ENCODE results near the gene TXNIP. TPM values are rescaled to one million over a fixed set of nuclear protein-coding genes. Genes with fewer than 3 reads are reported as not detected.
A peak's percentile ranks its signal among the peaks of the same experiment; 100 is the strongest.
"Not testable (repeated sequence)": the region's sequence is repeated elsewhere in the genome, so short reads cannot be mapped to it uniquely, and the experiment has no call there.

The TXNIP gene
- total RNA-seq, result 100 to 1,000 TPM; 453 to 455 TPM
- polyA plus RNA-seq (ENCODE audit: insufficient read length in 2 of 2), result 100 to 1,000 TPM; 109 to 142 TPM
- long read RNA-seq, donor 1, transcript TXNIP-204 (8 exons, 2,926 nt), result major isoform, 45 of 55 reads
- long read RNA-seq, donor 1, partial matches to known transcripts, result 7 of 55 reads
- long read RNA-seq, donor 1, other reads (novel, unspliced or antisense), result 0 of 55 reads
- long read RNA-seq, donor 2, transcript TXNIP-204 (8 exons, 2,926 nt), result major isoform, 7 of 9 reads
- long read RNA-seq, donor 2, partial matches to known transcripts, result 0 of 9 reads
- long read RNA-seq, donor 2, other reads (novel, unspliced or antisense), result 0 of 9 reads
- long read RNA-seq, donor 3, transcript TXNIP-204 (8 exons, 2,926 nt), result major isoform, 11 of 37 reads
- long read RNA-seq, donor 3, partial matches to known transcripts, result 24 of 37 reads
- long read RNA-seq, donor 3, other reads (novel, unspliced or antisense), result 0 of 37 reads
- long read RNA-seq, donor 4, transcript TXNIP-202 (2 exons, 509 nt), result minor isoform, 7 of 251 reads
- long read RNA-seq, donor 4, transcript TXNIP-204 (8 exons, 2,926 nt), result major isoform, 135 of 251 reads
- long read RNA-seq, donor 4, partial matches to known transcripts, result 107 of 251 reads
- long read RNA-seq, donor 4, other reads (novel, unspliced or antisense), result 0 of 251 reads

GRCh38 chr1:145996433-145997015 is at the start of gene TXNIP:
TXNIP (minus strand) TSS chr1:145996579; CDS start chr1:145996266, 313 bp downstream.
- H3K4me1 ChIP-seq (ENCODE audit: control insufficient read depth, insufficient read depth, low read length), result peaks cover 10% of the 10 kb centered on the region
- under 1% methylated on average over 23 of the region's 30 CpGs for WGBS (ENCODE audit: insufficient coverage)
- H3K9me3 ChIP-seq (ENCODE audit: control insufficient read depth, insufficient read depth, low read length), result no peaks in the 10 kb centered on the region
- peak within 1 kb of the TSS; percentile 92 for H3K27ac ChIP-seq (ENCODE audit: low read depth, low read length)
- peak; percentile 93 to 100 (median 98) for DNase-seq (ENCODE audit: low read depth in 4 of 6, low spot score in 6 of 6)
- H3K4me3 ChIP-seq (ENCODE audit: low read depth, low read length), result peak within 1 kb of the TSS; percentile 90
- H3K27me3 ChIP-seq (ENCODE audit: control insufficient read depth, insufficient read depth, low read length), result no peaks in the 10 kb centered on the region
- peaks cover 5% of the 10 kb centered on the region for H3K36me3 ChIP-seq (ENCODE audit: control insufficient read depth, insufficient read depth, low read length)

- Histone ChIP-seq H3K36me3 (ENCODE audit: control insufficient read depth, insufficient read depth, low read length) (no peaks in the 10 kb centered on the region), H3K9me3 (ENCODE audit: control insufficient read depth, insufficient read depth, low read length) (no peaks in the 10 kb centered on the region), H3K4me1 (ENCODE audit: control insufficient read depth, insufficient read depth, low read length) (peaks cover 25% of the 10 kb centered on the region), H3K27me3 (ENCODE audit: control insufficient read depth, insufficient read depth, low read length) (no peaks in the 10 kb centered on the region), H3K4me3 (ENCODE audit: low read depth, low read length) (peak overlapping the region; percentile 95), H3K27ac (ENCODE audit: low read depth, low read length) (no peak overlapping the region)
- peak in 2 of 6 donors; percentile 25 to 31 for DNase-seq (ENCODE audit: low read depth in 4 of 6, low spot score in 6 of 6)
- WGBS (ENCODE audit: insufficient coverage), result 63% methylated on average over 9 of the region's 9 CpGs
Measured at GRCh38 chr1:146039844-146040194, 43.4 kb upstream of the TXNIP start.

- H3K4me3 ChIP-seq (ENCODE audit: low read depth, low read length), result peak overlapping the region; percentile 95
- peak overlapping the region; percentile 98 for H3K27ac ChIP-seq (ENCODE audit: low read depth, low read length)
- H3K9me3 ChIP-seq (ENCODE audit: control insufficient read depth, insufficient read depth, low read length), result no peaks in the 10 kb centered on the region
- no peaks in the 10 kb centered on the region for H3K27me3 ChIP-seq (ENCODE audit: control insufficient read depth, insufficient read depth, low read length)
- 0% methylated on average over 12 of the region's 21 CpGs for WGBS (ENCODE audit: insufficient coverage)
- peaks cover 25% of the 10 kb centered on the region for H3K4me1 ChIP-seq (ENCODE audit: control insufficient read depth, insufficient read depth, low read length)
- peak; percentile 86 to 98 (median 88) for DNase-seq (ENCODE audit: low read depth in 4 of 6, low spot score in 6 of 6)
- no peaks in the 10 kb centered on the region for H3K36me3 ChIP-seq (ENCODE audit: control insufficient read depth, insufficient read depth, low read length)
Measured at GRCh38 chr1:146036965-146037646, 40.7 kb upstream of the TXNIP start.

- Histone ChIP-seq H3K27me3 (ENCODE audit: control insufficient read depth, insufficient read depth, low read length) (no peaks in the 10 kb centered on the region), H3K4me3 (ENCODE audit: low read depth, low read length) (peak overlapping the region; percentile 95), H3K27ac (ENCODE audit: low read depth, low read length) (peak overlapping the region; percentile 98), H3K36me3 (ENCODE audit: control insufficient read depth, insufficient read depth, low read length) (no peaks in the 10 kb centered on the region), H3K4me1 (ENCODE audit: control insufficient read depth, insufficient read depth, low read length) (peaks cover 25% of the 10 kb centered on the region), H3K9me3 (ENCODE audit: control insufficient read depth, insufficient read depth, low read length) (no peaks in the 10 kb centered on the region)
- WGBS (ENCODE audit: insufficient coverage), result no CpG with 5 or more reads among the region's 10 CpGs
- peak in 1 of 6 donors; percentile 47 for DNase-seq (ENCODE audit: low read depth in 4 of 6, low spot score in 6 of 6)
Measured at GRCh38 chr1:146036241-146036964, 40.0 kb upstream of the TXNIP start.

- Histone ChIP-seq H3K27ac (ENCODE audit: low read depth, low read length) (peak overlapping the region; percentile 78), H3K9me3 (ENCODE audit: control insufficient read depth, insufficient read depth, low read length) (no peaks in the 10 kb centered on the region), H3K4me3 (ENCODE audit: low read depth, low read length) (peak overlapping the region; percentile 95), H3K4me1 (ENCODE audit: control insufficient read depth, insufficient read depth, low read length) (peaks cover 25% of the 10 kb centered on the region), H3K27me3 (ENCODE audit: control insufficient read depth, insufficient read depth, low read length) (no peaks in the 10 kb centered on the region), H3K36me3 (ENCODE audit: control insufficient read depth, insufficient read depth, low read length) (no peaks in the 10 kb centered on the region)
- DNase-seq (ENCODE audit: low read depth in 4 of 6, low spot score in 6 of 6), result no peak
- WGBS (ENCODE audit: insufficient coverage), result 22% methylated on average over 2 of the region's 6 CpGs
Measured at GRCh38 chr1:146035048-146035423, 38.7 kb upstream of the TXNIP start.

GRCh38 chr1:146032631-146033219 is 36.3 kb upstream of the TXNIP start:
- Histone ChIP-seq H3K9me3 (ENCODE audit: control insufficient read depth, insufficient read depth, low read length) (no peaks in the 10 kb centered on the region), H3K36me3 (ENCODE audit: control insufficient read depth, insufficient read depth, low read length) (no peaks in the 10 kb centered on the region), H3K27me3 (ENCODE audit: control insufficient read depth, insufficient read depth, low read length) (no peaks in the 10 kb centered on the region), H3K27ac (ENCODE audit: low read depth, low read length) (no peak overlapping the region), H3K4me1 (ENCODE audit: control insufficient read depth, insufficient read depth, low read length) (peaks cover 15% of the 10 kb centered on the region), H3K4me3 (ENCODE audit: low read depth, low read length) (no peak overlapping the region)
- 84% methylated on average over 3 of the region's 6 CpGs for WGBS (ENCODE audit: insufficient coverage)
- peak in 2 of 6 donors; percentile 59 to 80 for DNase-seq (ENCODE audit: low read depth in 4 of 6, low spot score in 6 of 6)

GRCh38 chr1:146031476-146031875 is 35.1 kb upstream of the TXNIP start:
- DNase-seq (ENCODE audit: low read depth in 4 of 6, low spot score in 6 of 6), result no peak
- no peaks in the 10 kb centered on the region for H3K9me3 ChIP-seq (ENCODE audit: control insufficient read depth, insufficient read depth, low read length)
- H3K27me3 ChIP-seq (ENCODE audit: control insufficient read depth, insufficient read depth, low read length), result no peaks in the 10 kb centered on the region
- H3K4me1 ChIP-seq (ENCODE audit: control insufficient read depth, insufficient read depth, low read length), result peaks cover 11% of the 10 kb centered on the region
- H3K36me3 ChIP-seq (ENCODE audit: control insufficient read depth, insufficient read depth, low read length), result no peaks in the 10 kb centered on the region
- H3K27ac ChIP-seq (ENCODE audit: low read depth, low read length), result peak overlapping the region; percentile 52
- no peak overlapping the region for H3K4me3 ChIP-seq (ENCODE audit: low read depth, low read length)

- H3K9me3 ChIP-seq (ENCODE audit: control insufficient read depth, insufficient read depth, low read length), result no peaks in the 10 kb centered on the region
- peak in 1 of 6 donors; percentile 53 for DNase-seq (ENCODE audit: low read depth in 4 of 6, low spot score in 6 of 6)
- H3K27ac ChIP-seq (ENCODE audit: low read depth, low read length), result no peak overlapping the region
- no peak overlapping the region for H3K4me3 ChIP-seq (ENCODE audit: low read depth, low read length)
- H3K4me1 ChIP-seq (ENCODE audit: control insufficient read depth, insufficient read depth, low read length), result no peaks in the 10 kb centered on the region
- no peaks in the 10 kb centered on the region for H3K36me3 ChIP-seq (ENCODE audit: control insufficient read depth, insufficient read depth, low read length)
- no peaks in the 10 kb centered on the region for H3K27me3 ChIP-seq (ENCODE audit: control insufficient read depth, insufficient read depth, low read length)
Measured at GRCh38 chr1:146029117-146029516, 32.7 kb upstream of the TXNIP start.

- no CpG with 5 or more reads among the region's 1 CpG for WGBS (ENCODE audit: insufficient coverage)
- H3K36me3 ChIP-seq (ENCODE audit: control insufficient read depth, insufficient read depth, low read length); H3K27ac ChIP-seq (ENCODE audit: low read depth, low read length); H3K4me3 ChIP-seq (ENCODE audit: low read depth, low read length); H3K9me3 ChIP-seq (ENCODE audit: control insufficient read depth, insufficient read depth, low read length); H3K4me1 ChIP-seq (ENCODE audit: control insufficient read depth, insufficient read depth, low read length); H3K27me3 ChIP-seq (ENCODE audit: control insufficient read depth, insufficient read depth, low read length); DNase-seq (ENCODE audit: low read depth in 4 of 6, low spot score in 6 of 6): not testable (repeated sequence)
Measured at GRCh38 chr1:146026650-146027049, 30.3 kb upstream of the TXNIP start.
